DMS79 treated with DMSO at 0.1 percent for 48 hours (cell line): ENCODE measurements around the gene SH2D6.
"Not testable (repeated sequence)": the region's sequence is repeated elsewhere in the genome, so short reads cannot be mapped to it uniquely, and the experiment has no call there.

Experiments used
- DNase-seq: peaks from one replicate; lab custom pipeline; 2025; lab: John Stamatoyannopoulos, UW

The SH2D6 gene

GRCh38 chr2:85398426-85399182, 19.9 kb upstream of the SH2D6 start:
- DNase-seq, result no peak

- no peak for DNase-seq
These were observed 19.4 kb upstream of the SH2D6 start for GRCh38 chr2:85399183-85399455.

GRCh38 chr2:85400023-85400422, 18.5 kb upstream of the SH2D6 start:
- DNase-seq, result no peak

- no peak for DNase-seq
These were observed 17.7 kb upstream of the SH2D6 start for GRCh38 chr2:85400541-85401463.

GRCh38 chr2:85401464-85401805, 17.1 kb upstream of the SH2D6 start:
- DNase-seq, result no peak

GRCh38 chr2:85401844-85402243, 16.7 kb upstream of the SH2D6 start:
- DNase-seq, result no peak

- no peak for DNase-seq
These were observed 13.1 kb upstream of the SH2D6 start for GRCh38 chr2:85405201-85406059.

GRCh38 chr2:85409845-85410583, 8.5 kb upstream of the SH2D6 start, which contains the start of gene CAPG:
Gene CAPG (minus strand): TSS chr2:85410366. CDS start chr2:85402145, 8,221 bp downstream.
- no peak for DNase-seq

- no peak for DNase-seq
These were observed 7.7 kb upstream of the SH2D6 start for GRCh38 chr2:85410584-85411404.

GRCh38 chr2:85411405-85411748, 7.1 kb upstream of the SH2D6 start:
- DNase-seq, result no peak

GRCh38 chr2:85413592-85414420, 4.7 kb upstream of the SH2D6 start:
- peak; percentile 14 for DNase-seq

GRCh38 chr2:85414421-85414759, 4.1 kb upstream of the SH2D6 start:
- not testable (repeated sequence) for DNase-seq

GRCh38 chr2:85414761-85415553, 3.6 kb upstream of the SH2D6 start:
- DNase-seq, result no peak

GRCh38 chr2:85415980-85416650, 2.4 kb upstream of the SH2D6 start:
- DNase-seq, result no peak

GRCh38 chr2:85419009-85419675, 628 bp downstream of the SH2D6 start:
- no peak for DNase-seq

GRCh38 chr2:85420536-85421259, 2.2 kb downstream of the SH2D6 start:
- peak; percentile 81 for DNase-seq

- DNase-seq, result no peak
These were observed 3.0 kb downstream of the SH2D6 start for GRCh38 chr2:85421260-85422071.
